Inflammatory macrophage treated with lipopolysaccharide for 1 hour (primary cell): ENCODE measurements around the gene P3H1.
A peak's percentile ranks its signal among the peaks of the same experiment; 100 is the strongest.
"Not testable (repeated sequence)": the region's sequence is repeated elsewhere in the genome, so short reads cannot be mapped to it uniquely, and the experiment has no call there.

Source experiments
- DNase-seq, 2 donors: peaks; one replicate each; pipeline ENCODE4 v3.0.0-alpha.2; 2020 to 2022

The P3H1 gene

DNA sequence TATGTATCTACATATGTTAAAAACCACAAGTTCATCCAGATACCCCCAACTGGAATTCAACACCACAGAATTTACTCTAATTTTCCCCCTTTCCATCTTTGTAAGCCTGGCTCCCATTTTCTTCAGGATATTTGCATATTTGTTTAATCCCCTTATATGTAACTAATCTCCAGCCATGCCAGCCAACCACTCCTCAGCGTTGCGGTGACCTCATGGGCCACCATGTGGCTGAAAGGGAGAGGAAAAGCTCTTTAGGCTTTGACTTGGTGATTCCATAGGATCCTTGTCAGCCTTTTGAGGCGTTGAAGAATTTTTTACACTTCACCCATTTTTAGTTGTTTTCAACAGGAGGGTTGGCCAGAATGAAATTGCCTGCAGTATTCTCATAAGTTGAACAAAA is 36.8 kb downstream of the P3H1 start:
- DNase-seq, result no peak

DNA sequence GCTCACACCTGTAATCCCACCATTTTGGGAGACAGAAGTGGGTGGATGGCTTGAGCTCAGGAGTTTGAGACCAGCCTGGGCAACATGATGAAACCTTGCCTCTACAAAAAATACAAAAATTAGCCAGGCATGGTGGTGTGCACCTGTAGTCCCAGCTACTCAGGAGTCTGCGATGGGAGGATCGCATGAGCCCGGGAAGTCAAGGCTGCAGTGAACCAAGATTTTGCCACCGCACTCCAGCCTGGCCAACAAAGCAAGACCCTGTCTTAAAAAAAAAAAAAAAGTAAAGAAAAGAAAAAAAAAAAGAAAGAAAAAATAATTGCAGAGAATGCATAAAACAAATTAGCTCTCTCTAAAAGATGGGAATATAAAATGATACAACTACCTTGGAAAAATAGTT is 41.0 kb downstream of the P3H1 start:
- DNase-seq, result not testable (repeated sequence)

DNA sequence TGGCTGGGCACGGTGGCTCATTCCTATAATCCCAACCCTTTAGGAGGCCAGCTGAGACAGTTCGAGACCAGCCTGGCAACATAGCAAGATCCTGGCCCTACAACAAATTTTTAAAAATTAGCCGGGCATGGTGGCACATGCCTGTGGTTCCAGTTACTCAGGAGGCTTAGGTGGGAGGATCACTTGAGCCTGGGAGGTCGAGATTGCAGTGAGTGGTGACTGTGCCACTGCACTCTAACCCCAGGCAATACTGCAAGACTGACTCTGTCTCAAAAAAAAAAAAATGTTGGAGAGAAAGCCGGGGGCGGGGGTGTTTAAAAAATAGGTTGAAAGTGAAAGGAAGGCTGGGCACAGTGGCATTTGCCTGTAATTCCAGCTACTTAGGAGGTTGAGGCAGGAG is 43.3 kb downstream of the P3H1 start:
- peak in 1 of 2 donors; percentile 19 for DNase-seq

DNA sequence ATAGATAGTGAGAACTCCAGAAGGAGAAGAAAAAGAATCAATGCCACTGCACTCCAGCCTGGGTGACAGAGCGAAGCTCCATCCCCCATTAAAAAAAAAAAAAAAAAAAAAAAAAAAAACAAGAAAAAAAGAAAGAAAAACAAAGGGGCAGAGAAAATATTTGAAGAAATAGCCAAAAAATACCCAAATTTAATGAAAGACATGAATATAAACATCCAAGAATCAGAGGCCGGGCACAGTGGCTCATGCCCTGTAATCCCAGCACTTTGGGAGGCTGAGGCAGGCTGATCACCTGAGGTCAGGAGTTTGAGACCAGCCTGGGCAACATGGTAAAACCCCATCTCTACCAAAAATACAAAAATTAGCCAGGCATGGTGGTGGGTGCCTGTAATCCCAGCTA is 44.4 kb downstream of the P3H1 start:
- not testable (repeated sequence) for DNase-seq

DNA sequence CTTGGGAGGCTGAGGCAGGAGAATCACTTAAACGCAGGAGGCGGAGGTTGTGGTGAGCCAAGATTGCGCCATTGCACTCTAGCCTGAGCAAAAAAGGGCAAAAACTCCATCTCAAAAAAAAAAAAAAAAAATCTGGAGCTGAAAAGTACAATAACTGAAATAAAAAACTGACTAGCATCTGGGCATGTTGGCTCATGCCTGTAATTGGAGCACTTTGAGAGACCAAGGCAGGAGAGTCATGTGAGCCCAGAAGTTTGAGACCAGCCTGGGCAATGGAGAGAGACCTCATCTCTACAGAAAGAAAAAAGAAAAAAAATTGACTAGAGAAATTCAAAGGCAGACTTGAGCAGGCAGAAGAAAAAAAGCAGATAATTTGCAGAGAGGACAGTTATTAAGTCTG is 44.9 kb downstream of the P3H1 start:
- DNase-seq, result no peak

DNA sequence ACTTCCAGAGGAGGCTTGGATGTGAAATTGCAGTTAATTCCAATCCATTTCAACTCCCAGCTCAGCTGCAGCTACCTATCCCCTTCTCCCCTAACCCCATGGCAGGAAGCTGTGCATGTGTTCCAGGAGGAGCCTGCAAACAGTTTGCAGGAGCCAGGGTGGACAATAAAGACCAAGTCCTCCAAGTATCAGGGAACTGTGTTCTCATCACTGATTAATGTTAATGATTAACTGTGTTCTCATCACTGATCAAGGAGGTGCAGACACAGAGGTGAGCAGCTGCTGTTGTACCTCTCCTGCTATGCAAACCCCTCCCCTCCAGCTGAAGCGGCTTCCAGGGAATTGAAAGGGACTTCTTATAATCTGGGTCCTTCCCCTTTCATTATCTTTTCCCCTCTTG is 46.0 kb downstream of the P3H1 start:
- DNase-seq, result no peak

DNA sequence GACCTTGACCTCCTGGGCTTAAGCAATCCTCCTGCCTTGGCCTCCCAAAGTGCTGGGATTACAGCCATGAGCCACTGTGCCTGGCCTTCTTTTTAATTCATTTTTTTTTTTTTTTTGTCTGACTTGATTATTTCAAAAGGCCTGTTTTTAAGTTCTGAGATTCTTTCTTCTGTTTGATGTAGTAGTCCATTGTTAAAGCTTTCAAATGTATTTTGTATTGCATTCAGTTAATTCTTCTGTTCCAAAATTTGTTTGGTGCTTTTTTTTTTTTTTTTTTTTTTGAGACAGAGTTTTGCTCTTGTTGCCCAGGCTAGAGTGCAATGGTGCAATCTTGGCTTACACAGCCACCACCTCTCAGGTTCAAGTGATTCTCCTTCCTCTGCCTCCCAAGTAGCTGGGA is 52.4 kb downstream of the P3H1 start:
- not testable (repeated sequence) for DNase-seq

DNA sequence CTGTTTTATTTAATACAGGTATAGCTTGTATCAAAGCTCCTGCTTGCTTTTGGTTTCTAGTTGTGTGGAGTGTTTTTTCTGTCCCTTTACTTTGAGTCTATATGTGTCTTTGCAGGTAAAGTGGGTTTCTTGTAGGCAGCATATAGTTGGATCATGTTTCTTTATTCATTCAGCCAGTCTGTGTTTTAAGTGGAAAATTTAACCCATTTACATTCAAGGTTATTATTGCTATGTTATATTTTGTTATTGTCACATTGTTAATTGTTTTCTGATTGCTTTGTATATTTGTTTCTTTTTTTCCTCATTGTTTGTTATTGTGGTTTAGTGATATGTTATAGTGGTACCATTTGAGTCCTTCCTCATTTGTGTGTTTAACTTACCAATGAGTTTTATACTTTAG is 53.5 kb downstream of the P3H1 start:
- no peak for DNase-seq

DNA sequence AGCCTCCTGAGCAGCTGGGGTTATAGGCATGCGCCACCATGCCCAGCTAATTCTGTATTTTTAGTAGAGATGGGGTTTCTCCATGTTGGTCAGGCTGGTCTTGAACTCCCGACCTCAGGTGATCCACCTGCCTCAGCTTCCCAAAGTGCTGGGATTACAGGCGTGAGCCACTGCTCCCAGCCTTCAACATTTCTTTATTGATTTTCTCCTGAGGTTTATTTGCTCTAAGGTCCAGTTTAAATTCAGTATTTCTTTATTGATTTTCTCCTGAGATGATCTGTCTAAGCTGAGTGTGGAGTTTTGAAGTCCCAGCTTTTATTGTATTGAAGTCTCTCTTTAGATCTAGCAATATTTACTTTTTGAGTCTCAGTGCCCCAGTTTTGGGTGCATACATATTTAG is 54.0 kb downstream of the P3H1 start:
- not testable (repeated sequence) for DNase-seq

DNA sequence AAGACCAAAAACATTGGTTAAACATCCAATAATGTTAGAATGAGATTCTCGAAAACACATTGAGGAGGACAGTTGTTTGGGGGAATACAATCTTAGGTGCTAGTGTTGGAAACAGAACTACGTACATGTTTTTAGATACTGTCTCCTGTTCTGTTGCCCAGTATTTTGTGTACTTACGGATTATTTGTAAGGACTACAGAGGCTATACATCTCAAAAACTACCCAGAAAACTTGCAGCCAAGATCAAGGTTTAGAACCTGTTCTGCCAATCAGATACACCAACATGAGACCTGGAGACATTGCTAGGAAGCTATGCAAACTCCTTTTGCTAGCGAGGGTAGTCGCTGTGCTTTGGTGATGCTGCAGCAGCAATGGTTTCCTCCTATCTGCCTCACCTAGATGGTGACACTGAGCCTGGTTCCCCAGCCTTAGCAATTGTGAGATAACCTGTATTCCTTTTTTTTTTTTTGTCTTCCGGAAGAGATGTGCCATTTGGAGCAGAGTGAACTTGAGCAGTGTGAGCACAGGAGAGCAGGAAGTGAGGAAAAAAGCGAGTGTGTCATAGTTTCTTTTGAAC is 62.9 kb downstream of the P3H1 start:
- no peak for DNase-seq

DNA sequence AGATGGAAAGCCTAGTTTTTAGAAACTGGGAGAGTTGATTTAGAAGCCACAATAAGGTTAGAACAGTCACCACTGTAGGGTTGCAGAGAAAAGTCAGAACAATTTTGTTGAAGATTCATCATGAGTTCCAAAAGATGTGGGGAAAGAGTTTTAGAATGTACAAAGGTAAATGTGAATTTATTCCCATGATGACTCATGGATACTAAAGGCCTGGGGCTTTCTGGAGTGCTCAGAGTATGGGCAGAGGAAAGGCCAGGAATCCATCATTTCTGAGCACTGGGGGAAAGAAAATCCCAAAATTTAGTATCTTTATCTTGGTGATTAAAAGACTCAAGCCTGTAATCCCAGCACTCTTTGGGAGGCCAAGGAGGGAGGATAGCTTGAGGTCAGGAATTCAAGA is 66.8 kb downstream of the P3H1 start:
- no peak for DNase-seq

DNA sequence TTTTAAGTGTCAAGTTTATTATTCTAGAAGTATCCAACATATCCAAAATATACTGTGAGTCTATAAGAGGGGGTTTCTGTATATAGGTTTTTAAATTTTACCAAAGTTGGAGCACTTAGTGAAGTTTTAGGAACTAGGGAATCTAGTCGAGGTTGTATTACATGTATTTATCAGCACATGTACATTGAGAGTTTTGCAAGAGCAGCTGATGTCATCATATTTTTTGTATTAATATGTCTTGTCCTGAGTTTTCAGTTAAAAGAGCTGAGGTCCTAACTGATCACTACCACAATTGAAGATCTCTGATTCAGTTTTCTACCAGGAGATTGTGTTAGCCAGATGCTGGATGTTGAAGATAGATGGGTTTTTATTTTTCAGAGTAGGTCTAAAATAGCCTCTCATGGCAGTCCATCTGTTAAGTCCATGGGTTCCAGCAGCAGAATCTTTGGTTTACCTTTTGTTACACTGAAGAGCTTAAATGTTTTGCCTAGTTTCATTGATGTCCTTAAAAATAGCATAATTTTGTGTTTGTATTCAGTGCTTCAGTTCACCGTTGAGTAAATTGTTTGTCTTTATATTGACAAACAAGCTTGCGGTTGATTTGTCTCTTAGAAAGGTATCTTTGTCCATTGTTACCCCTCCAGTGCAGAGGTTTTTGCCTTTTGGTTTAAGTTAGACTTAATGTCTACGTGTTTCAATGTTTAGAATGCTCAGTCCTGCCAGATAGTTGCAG is 68.6 kb downstream of the P3H1 start:
- no peak for DNase-seq
